ENCODE measurements around the gene NLRC4. TPM values are rescaled to one million over a fixed set of nuclear protein-coding genes. Genes with fewer than 3 reads are reported as not detected.

NLRC4 gene
- total and polyA plus RNA-seq, 2 experiments from 2014 or later: 0.13 to 0.21 TPM

- Histone ChIP-seq H3K27me3 (no peaks in the 10 kb centered on the region), H3K4me1 (ENCODE audit: insufficient read depth) (peaks cover 7% of the 10 kb centered on the region), H3K4me3 (no peak overlapping the region), H3K9me3 (ENCODE audit: low read depth) (no peaks in the 10 kb centered on the region), H4K20me1 (ENCODE audit: insufficient read depth, poor library complexity, severe bottlenecking) (peaks cover 17% of the 10 kb centered on the region), H2AFZ (no peak overlapping the region), H3K79me2 (peaks cover 96% of the 10 kb centered on the region), H3K9me2 (replicated peaks; ENCODE audit: insufficient read depth) (no peaks in the 10 kb centered on the region), H3K27ac (no peak overlapping the region), H3K4me2 (no peak overlapping the region), H3K36me3 (replicated peaks; ENCODE audit: insufficient read depth, low read depth) (peaks cover 4% of the 10 kb centered on the region)
- no peak for DNase-seq (ENCODE audit: low spot score)
- WGBS (ENCODE audit: low lambda C conversion rate, missing lambda C conversion rate): 94% methylated on average over 2 of the region's 2 CpGs
- TF ChIP-seq CTCF (IDR thresholded peaks at IDR 0.05; ENCODE audit: poor library complexity): no peak
- no peak for TF ChIP-seq EZH2 (IDR thresholded peaks at IDR 0.05; ENCODE audit: borderline replicate concordance)
- no peak for TF ChIP-seq EZH2phosphoT487 (IDR thresholded peaks at IDR 0.05; ENCODE audit: low read depth, severe bottlenecking, unreplicated experiment)
Observed at GRCh38 chr2:32284321-32284720, 19.6 kb upstream of the NLRC4 start.

- DNase-seq (ENCODE audit: low spot score): no peak
- Histone ChIP-seq H3K4me2 (peak overlapping the region; percentile 93), H3K36me3 (replicated peaks; ENCODE audit: insufficient read depth, low read depth) (peaks cover 4% of the 10 kb centered on the region), H3K4me3 (peak overlapping the region; percentile 69), H3K27ac (peak overlapping the region; percentile 75), H2AFZ (peak overlapping the region; percentile 87), H3K79me2 (peaks cover 57% of the 10 kb centered on the region), H3K27me3 (no peaks in the 10 kb centered on the region), H4K20me1 (ENCODE audit: insufficient read depth, poor library complexity, severe bottlenecking) (no peaks in the 10 kb centered on the region), H3K9me2 (replicated peaks; ENCODE audit: insufficient read depth) (no peaks in the 10 kb centered on the region), H3K9me3 (ENCODE audit: low read depth) (no peaks in the 10 kb centered on the region), H3K4me1 (ENCODE audit: insufficient read depth) (peaks cover 3% of the 10 kb centered on the region)
- 47% methylated on average over 6 of the region's 6 CpGs for WGBS (ENCODE audit: low lambda C conversion rate, missing lambda C conversion rate)
- TF ChIP-seq EZH2phosphoT487 (IDR thresholded peaks at IDR 0.05; ENCODE audit: low read depth, severe bottlenecking, unreplicated experiment): no peak
- TF ChIP-seq CTCF (IDR thresholded peaks at IDR 0.05; ENCODE audit: poor library complexity): no peak
- no peak for TF ChIP-seq EZH2 (IDR thresholded peaks at IDR 0.05; ENCODE audit: borderline replicate concordance)
Observed at GRCh38 chr2:32278478-32278853, 13.8 kb upstream of the NLRC4 start.

- TF ChIP-seq CTCF (IDR thresholded peaks at IDR 0.05; ENCODE audit: poor library complexity) (no peak), EZH2phosphoT487 (IDR thresholded peaks at IDR 0.05; ENCODE audit: low read depth, severe bottlenecking, unreplicated experiment) (no peak), EZH2 (IDR thresholded peaks at IDR 0.05; ENCODE audit: borderline replicate concordance) (no peak)
- Histone ChIP-seq H3K4me3 (peak within 1 kb of the TSS; percentile 69), H2AFZ (peak within 1 kb of the TSS; percentile 87), H3K4me2 (peak within 1 kb of the TSS; percentile 93), H3K9me2 (replicated peaks; ENCODE audit: insufficient read depth) (no peaks in the 10 kb centered on the region), H3K4me1 (ENCODE audit: insufficient read depth) (peaks cover 3% of the 10 kb centered on the region), H3K27ac (peak within 1 kb of the TSS; percentile 78), H3K9me3 (ENCODE audit: low read depth) (no peaks in the 10 kb centered on the region), H3K36me3 (replicated peaks; ENCODE audit: insufficient read depth, low read depth) (no peaks in the 10 kb centered on the region), H4K20me1 (ENCODE audit: insufficient read depth, poor library complexity, severe bottlenecking) (no peaks in the 10 kb centered on the region), H3K79me2 (peaks cover 51% of the 10 kb centered on the region), H3K27me3 (no peaks in the 10 kb centered on the region)
- DNase-seq (ENCODE audit: low spot score): peak; percentile 93
- WGBS (ENCODE audit: low lambda C conversion rate, missing lambda C conversion rate): under 1% methylated on average over 54 of the region's 59 CpGs
Observed at GRCh38 chr2:32277674-32278477, 13.2 kb upstream of the NLRC4 start, which contains the start of gene YIPF4. TSS of gene YIPF4 (plus strand) at chr2:32277904. CDS start at chr2:32278156, 252 bp downstream.

Data from hepatocyte (in vitro differentiated cells).